SK-N-SH (cell line): ENCODE data around the gene UNK. TPM values are rescaled to one million over a fixed set of nuclear protein-coding genes. Genes with fewer than 3 reads are reported as not detected.

Experiments used
- CTCF ChIA-PET: fragments of 300-600, 350-600 bp; formaldehyde crosslinking; extraction: SDS; loops from one replicate; lab custom pipeline; 2021; lab: Yijun Ruan, JAX
- POLR2A ChIA-PET: fragments of 350-600 bp; sonication (Branson Sonifier 250); formaldehyde crosslinking; extraction: SDS; loops from one replicate; lab custom pipeline; 2020; ENCODE audit warnings: antibody characterized with exemption, inconsistent platforms; lab: Yijun Ruan, JAX
- DNase-seq: peaks from one replicate; pipeline ENCODE4 v3.0.0; 2012
- H2AFZ ChIP-seq: fragments of 200-600 bp; sonication (generic); 2 replicates; pipeline ENCODE4 v1.8.1; 2016; ENCODE audit warnings: antibody characterized with exemption, mild to moderate bottlenecking, low read depth
- H3F3A ChIP-seq: fragments of 200-600 bp; sonication (generic); replicated peaks from 2 replicates; pipeline ENCODE3; 2016; ENCODE audit warnings: antibody characterized with exemption, mild to moderate bottlenecking; ENCODE audit not compliant: insufficient read depth
- H3K27ac ChIP-seq, 2 experiments: fragments of 200-500 bp in 1 of 2; fragments of 200-600 bp in 1 of 2; sonication (Bioruptor generic) in 1 of 2; sonication (generic), shearing (Covaris generic) in 1 of 2; 2 replicates each; pipeline versions ENCODE4 v1.5.1 to v1.6.1; 2014 to 2016; ENCODE audit warnings: low read depth in 2 of 2, inconsistent platforms in 1 of 2, low read length in 1 of 2, mild to moderate bottlenecking in 1 of 2, mixed read lengths in 1 of 2
- H3K27me3 ChIP-seq: fragments of 200-600 bp; sonication (generic), shearing (Covaris generic); 2 replicates; pipeline ENCODE4 v1.6.1; 2016; ENCODE audit warnings: mixed run types; ENCODE audit not compliant: insufficient read depth
- H3K36me3 ChIP-seq, 2 experiments: fragments of 200-500 bp in 1 of 2; fragments of 200-600 bp in 1 of 2; sonication (Bioruptor generic) in 1 of 2; sonication (generic) in 1 of 2; replicated peaks in 1 of 2; 2 replicates each; pipeline versions ENCODE3 to v1.5.1; 2014 to 2016; ENCODE audit warnings: low read length in 1 of 2, mild to moderate bottlenecking in 1 of 2; ENCODE audit not compliant: insufficient read depth in 2 of 2, control insufficient read depth in 1 of 2
- H3K4me1 ChIP-seq, 2 experiments: fragments of 200-500 bp in 1 of 2; fragments of 200-600 bp in 1 of 2; sonication (Bioruptor generic) in 1 of 2; sonication (generic), shearing (Covaris generic) in 1 of 2; 2 replicates each; pipeline versions ENCODE4 v1.5.1 to v1.6.1; 2014 to 2016; ENCODE audit warnings: low read depth in 1 of 2, low read length in 1 of 2, mixed run types in 1 of 2; ENCODE audit not compliant: insufficient read depth in 2 of 2, control insufficient read depth in 1 of 2
- H3K4me2 ChIP-seq: fragments of 200-600 bp; sonication (generic), shearing (Covaris generic); 2 replicates; pipeline ENCODE4 v1.6.1; 2017; ENCODE audit warnings: mixed run types
- H3K4me3 ChIP-seq, 2 experiments: fragments of 200-500 bp in 1 of 2; fragments of 200-600 bp in 1 of 2; sonication (Bioruptor generic) in 1 of 2; sonication (generic), shearing (Covaris generic) in 1 of 2; 2 replicates each; pipeline versions ENCODE4 v1.5.1 to v1.8.1; 2014 to 2016; ENCODE audit warnings: low read depth in 2 of 2, inconsistent platforms in 1 of 2, low read length in 1 of 2, mild to moderate bottlenecking in 1 of 2, mixed read lengths in 1 of 2, moderate library complexity in 1 of 2
- H3K79me2 ChIP-seq: fragments of 200-600 bp; sonication (generic); 2 replicates; pipeline ENCODE4 v1.8.1; 2017; ENCODE audit warnings: mild to moderate bottlenecking; ENCODE audit not compliant: insufficient read depth
- H3K9ac ChIP-seq: fragments of 200-600 bp; sonication (generic); 2 replicates; pipeline ENCODE4 v1.6.1; 2017; ENCODE audit warnings: mixed run types
- H3K9me2 ChIP-seq: fragments of 200-600 bp; sonication (generic); 2 replicates; pipeline ENCODE4 v1.6.1; 2017; ENCODE audit warnings: mixed run types
- H3K9me3 ChIP-seq: fragments of 200-600 bp; sonication (generic); 2 replicates; pipeline ENCODE4 v1.6.1; 2017; ENCODE audit warnings: mixed run types, mild to moderate bottlenecking, moderate library complexity
- H4K20me1 ChIP-seq: fragments of 200-600 bp; sonication (generic); 2 replicates; pipeline ENCODE4 v1.6.1; 2017; ENCODE audit warnings: mild to moderate bottlenecking, mixed run types; ENCODE audit not compliant: insufficient read depth
- EZH2phosphoT487 ChIP-seq: fragments of 200-600 bp; sonication (generic); IDR thresholded peaks from 2 replicates; pipeline ENCODE4 v1.6.1; 2017; ENCODE audit warnings: low read depth, mixed run types, mild to moderate bottlenecking, antibody characterized with exemption, moderate library complexity, borderline replicate concordance
- FOXJ3 ChIP-seq: sonication (generic); formaldehyde crosslinking; IDR thresholded peaks from 2 replicates; pipeline ENCODE4 v1.5.1; 2020; ENCODE audit warnings: mild to moderate bottlenecking, missing genetic modification reagents
- GABPA ChIP-seq: IDR thresholded peaks from 2 replicates; pipeline ENCODE4 v1.4.0; 2012; ENCODE audit warnings: low read depth, mild to moderate bottlenecking
- MXI1 ChIP-seq: IDR thresholded peaks from 2 replicates; pipeline ENCODE4 v1.6.1; 2012; ENCODE audit warnings: mild to moderate bottlenecking, low read depth, low read length, improper control_type of control experiment
- RXRA ChIP-seq: IDR thresholded peaks from 2 replicates; pipeline ENCODE4 v1.4.0; 2012; ENCODE audit warnings: low read depth, mild to moderate bottlenecking, borderline replicate concordance
- YY1 ChIP-seq: IDR thresholded peaks from 2 replicates; pipeline ENCODE4 v1.4.0; 2012; ENCODE audit warnings: low read depth, mild to moderate bottlenecking
- WGBS: methylation state at CpG from one replicate; pipeline ENCODE4 v1.1.6; 2017; ENCODE audit warnings: low lambda C conversion rate; 5-methylcytosine and 5-hydroxymethylcytosine counted together
- polyA plus RNA-seq, 3 experiments: library from polyadenylated mRNA; depleted of rRNA; stranded (reverse); fragments of >200 nt; gene quantifications; 2 replicates each; pipeline ENCODE4 v1.2.3, GENCODE V29; 2012
- TF ChIP-seq, protein P1 (sequence below): IDR thresholded peaks from 2 replicates; pipeline ENCODE4 v1.4.0; 2012; ENCODE audit warnings: low read depth, borderline replicate concordance

UNK gene
- polyA plus RNA-seq, 1 of the 3 experiments (the other 2 are of a cell fraction) = 24.8 TPM

GRCh38 chr17:75872434-75873351 lies 88.1 kb downstream of the UNK start:
- Histone ChIP-seq H3K27ac (peak overlapping the region in 1 of 2 experiments; percentile 48; a peak in 2 of 4 replicates), H4K20me1 (no peaks in the 10 kb centered on the region; the same call in 1 of the 2 replicates), H3K9me2 (no peaks in the 10 kb centered on the region), H3K79me2 (no peaks in the 10 kb centered on the region), H3K4me3 (no peak overlapping the region), H3K9ac (peak overlapping the region; percentile 29; the same call in 1 of the 2 replicates), H3K9me3 (no peaks in the 10 kb centered on the region), H3K27me3 (no peaks in the 10 kb centered on the region), H3F3A (peaks cover 21% of the 10 kb centered on the region), H3K4me2 (peak overlapping the region; percentile 41), H3K4me1 (peaks cover 32 to 33% of the 10 kb centered on the region in 2 experiments; a peak in 3 of 4 replicates), H3K36me3 (no peaks in the 10 kb centered on the region), H2AFZ (peak overlapping the region; percentile 61; the same call in 1 of the 2 replicates)
- WGBS = 69% methylated on average over 12 of the region's 13 CpGs
- CTCF ChIA-PET = interaction anchor here (0.7 to 15.4 kb wide), 9 partner anchors 10 to 108 kb away, joined by 3 to 214 read pairs (median 4); partner anchors contain the start of genes GALK1, TRIM65 and WBP2
- POLR2A ChIA-PET = interaction anchor here (0.7 to 1.6 kb wide), 5 partner anchors 23 to 211 kb away, joined by 3 to 5 read pairs (median 3); partner anchors contain the start of genes ACOX1 and TEN1
- peak; percentile 52 for DNase-seq
- no peak for TF ChIP-seq YY1
- no peak for TF ChIP-seq RXRA

DNA sequence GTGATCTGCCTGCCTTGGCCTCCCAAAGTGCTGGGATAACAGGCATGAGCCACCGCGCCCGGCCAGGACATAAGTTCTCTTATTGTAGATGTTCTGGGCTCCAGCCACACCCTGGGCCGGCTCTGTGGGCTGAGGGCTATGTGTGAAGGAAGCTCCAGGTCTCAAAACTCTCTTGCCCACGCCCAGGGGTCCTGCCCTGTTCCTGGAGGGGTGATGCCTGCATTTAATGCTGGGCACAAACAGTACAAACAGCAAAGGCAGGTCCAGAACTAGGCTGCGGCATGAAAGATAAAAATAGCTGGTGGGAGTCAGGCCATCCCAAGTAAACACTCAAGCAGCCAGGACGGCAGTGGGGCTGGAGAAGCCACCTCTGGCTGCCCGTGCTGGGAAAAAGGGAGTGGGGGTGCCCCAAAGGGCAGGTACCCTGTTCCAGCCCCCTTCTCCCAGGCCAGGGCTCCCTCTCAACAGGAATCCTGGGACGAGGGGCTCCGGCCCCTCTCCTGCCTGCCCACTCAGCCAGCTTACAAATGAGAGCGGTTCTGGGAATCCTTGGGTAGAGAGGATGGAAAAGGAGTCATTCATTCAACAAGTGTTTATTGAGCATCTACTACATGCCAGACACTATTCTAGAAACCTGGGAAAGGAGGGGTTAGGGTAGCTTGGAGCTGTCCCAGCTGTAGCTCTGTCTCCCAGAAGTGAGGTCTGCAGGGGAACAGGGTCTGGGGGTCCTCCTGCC lies 89.1 kb downstream of the UNK start:
- no peak overlapping the region for H2AFZ ChIP-seq
- CTCF ChIA-PET = interaction anchor here (0.7 to 15.4 kb wide), 10 partner anchors 13 to 131 kb away, joined by 3 to 214 read pairs (median 5); partner anchors contain the start of genes GALK1, TRIM65 and WBP2
- H3K4me1 ChIP-seq = peaks cover 32 to 36% of the 10 kb centered on the region in 2 experiments; a peak in 3 of 4 replicates
- peaks cover 21% of the 10 kb centered on the region for H3F3A ChIP-seq
- DNase-seq = peak; percentile 32
- POLR2A ChIA-PET = interaction anchor here (1.6 kb wide), 2 partner anchors 22 to 105 kb away, joined by 5 read pairs; partner anchors contain the start of genes ACOX1 and TEN1
- TF ChIP-seq GABPA = no peak
- TF ChIP-seq FOXJ3 (CRISPR knock-in tag) = no peak
- TF ChIP-seq, protein P1, sequence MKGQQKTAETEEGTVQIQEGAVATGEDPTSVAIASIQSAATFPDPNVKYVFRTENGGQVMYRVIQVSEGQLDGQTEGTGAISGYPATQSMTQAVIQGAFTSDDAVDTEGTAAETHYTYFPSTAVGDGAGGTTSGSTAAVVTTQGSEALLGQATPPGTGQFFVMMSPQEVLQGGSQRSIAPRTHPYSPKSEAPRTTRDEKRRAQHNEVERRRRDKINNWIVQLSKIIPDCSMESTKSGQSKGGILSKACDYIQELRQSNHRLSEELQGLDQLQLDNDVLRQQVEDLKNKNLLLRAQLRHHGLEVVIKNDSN = no peak
- TF ChIP-seq EZH2phosphoT487 = no peak
- no peak for TF ChIP-seq MXI1
- TF ChIP-seq, all 33 proteins: peak for 0
- H3K27me3 ChIP-seq = no peaks in the 10 kb centered on the region
- no peaks in the 10 kb centered on the region for H3K79me2 ChIP-seq
- no peaks in the 10 kb centered on the region for H3K36me3 ChIP-seq
- WGBS = 91% methylated on average over 11 of the region's 11 CpGs
- no peak overlapping the region for H3K4me3 ChIP-seq
- no peak overlapping the region for H3K27ac ChIP-seq
- H3K9ac ChIP-seq = no peak overlapping the region
- H3K9me3 ChIP-seq = no peaks in the 10 kb centered on the region
- no peaks in the 10 kb centered on the region for H3K9me2 ChIP-seq
- no peaks in the 10 kb centered on the region; the same call in 1 of the 2 replicates for H4K20me1 ChIP-seq
- no peak overlapping the region for H3K4me2 ChIP-seq
